Measurements from ENCODE around the gene PAK4.
A peak's percentile ranks its signal among the peaks of the same experiment; 100 is the strongest.
"Not testable (repeated sequence)": the region's sequence is repeated elsewhere in the genome, so short reads cannot be mapped to it uniquely, and the experiment has no call there.

The PAK4 gene

DNA sequence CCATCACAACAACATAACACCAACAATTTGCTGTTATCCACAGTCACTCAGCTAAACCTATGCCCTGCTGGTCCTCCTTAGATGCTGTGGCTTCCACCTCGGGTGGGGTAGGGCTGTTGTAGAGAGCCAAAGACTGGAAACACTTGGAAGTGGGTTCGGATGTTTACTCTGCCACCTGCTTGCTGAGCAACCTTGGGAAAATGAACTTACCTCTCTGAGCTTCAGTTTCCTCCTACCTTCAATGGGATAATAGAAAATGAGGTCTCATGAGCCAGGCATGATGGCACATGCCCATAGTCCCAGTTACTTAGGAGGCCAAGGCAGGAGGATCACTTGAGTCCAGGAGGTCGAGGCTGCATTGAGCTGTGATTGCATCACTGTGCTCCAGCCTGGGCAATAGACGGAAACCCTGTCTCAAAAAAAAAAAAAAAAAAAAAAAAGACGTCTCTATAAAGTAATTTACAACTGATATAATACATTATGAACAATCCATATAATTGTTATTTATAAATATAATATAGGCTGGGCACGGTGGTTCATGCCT is 81.8 kb downstream of the PAK4 start:
- DNase-seq (ENCODE audit: low spot score): no peak

DNA sequence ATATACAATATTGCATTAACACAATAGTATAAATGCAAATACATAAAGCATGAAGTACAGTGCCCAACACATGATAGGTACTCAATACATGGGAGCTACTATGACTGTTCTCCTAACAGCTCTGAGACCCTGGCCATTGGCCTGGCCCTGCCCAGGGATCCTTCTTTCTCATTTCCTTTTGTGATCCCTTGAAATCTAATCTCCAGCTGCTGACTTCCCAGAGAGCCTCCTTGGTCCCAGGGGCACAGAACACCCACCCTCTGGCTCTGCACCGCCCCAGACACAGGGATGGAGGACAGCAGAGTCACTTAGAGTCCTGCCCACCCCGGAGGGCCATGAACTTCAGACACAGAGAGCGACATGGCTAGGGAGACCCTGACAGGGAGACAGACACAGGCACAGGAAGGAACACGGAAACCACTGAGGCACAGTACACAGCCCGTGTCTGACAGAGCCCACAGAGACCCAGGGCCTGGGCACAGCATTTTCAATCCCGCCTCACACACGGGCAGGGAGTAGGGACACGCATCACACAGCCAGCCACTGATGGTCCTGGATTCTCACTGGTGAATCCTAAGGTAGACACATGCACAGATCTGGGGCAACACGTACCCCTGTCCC is 82.7 kb downstream of the PAK4 start:
- DNase-seq (ENCODE audit: low spot score): no peak

DNA sequence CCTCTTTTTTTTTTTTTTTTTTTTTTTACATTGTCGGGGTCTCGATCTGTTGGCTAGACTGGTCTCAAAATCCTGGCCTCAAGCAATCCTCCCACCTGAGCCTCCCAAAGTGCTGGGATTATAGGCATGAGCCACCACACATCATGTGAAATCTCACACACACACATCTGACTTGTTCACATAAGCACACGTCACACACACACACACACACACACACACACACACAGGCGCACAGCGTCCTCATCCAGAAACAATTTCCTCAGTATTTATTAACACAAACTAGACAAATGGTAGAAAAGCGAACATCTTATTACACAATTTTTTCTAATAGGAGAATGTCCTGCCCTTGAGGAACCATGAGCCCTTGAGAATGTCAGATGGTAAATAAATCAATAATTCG is 83.6 kb downstream of the PAK4 start:
- DNase-seq (ENCODE audit: low spot score): no peak

- DNase-seq (ENCODE audit: low spot score): no peak
Observed at GRCh38 chr19:39211731-39212374, 86.3 kb downstream of the PAK4 start.

GRCh38 chr19:39212375-39212742 is 86.8 kb downstream of the PAK4 start:
- DNase-seq (ENCODE audit: low spot score): no peak

DNA sequence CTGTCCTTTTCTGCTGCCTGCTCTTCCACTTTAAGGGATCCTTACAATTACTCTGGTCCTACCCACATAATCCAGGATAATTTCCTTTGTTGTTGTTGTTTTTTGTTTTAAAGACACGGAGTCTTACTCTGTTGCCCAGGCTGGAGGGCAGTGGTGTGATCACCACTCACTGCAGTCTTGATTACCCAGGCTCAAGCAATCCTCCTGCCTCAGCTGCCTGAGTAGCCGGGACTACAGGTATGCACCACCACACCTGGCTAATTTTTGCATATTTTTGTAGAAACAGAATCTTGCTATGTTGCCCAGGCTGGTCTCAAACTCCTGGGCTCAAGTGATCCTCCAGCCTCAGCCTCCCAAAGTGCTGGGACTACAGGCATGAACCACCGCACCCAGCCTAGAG is 89.7 kb downstream of the PAK4 start:
- DNase-seq (ENCODE audit: low spot score): not testable (repeated sequence)

DNA sequence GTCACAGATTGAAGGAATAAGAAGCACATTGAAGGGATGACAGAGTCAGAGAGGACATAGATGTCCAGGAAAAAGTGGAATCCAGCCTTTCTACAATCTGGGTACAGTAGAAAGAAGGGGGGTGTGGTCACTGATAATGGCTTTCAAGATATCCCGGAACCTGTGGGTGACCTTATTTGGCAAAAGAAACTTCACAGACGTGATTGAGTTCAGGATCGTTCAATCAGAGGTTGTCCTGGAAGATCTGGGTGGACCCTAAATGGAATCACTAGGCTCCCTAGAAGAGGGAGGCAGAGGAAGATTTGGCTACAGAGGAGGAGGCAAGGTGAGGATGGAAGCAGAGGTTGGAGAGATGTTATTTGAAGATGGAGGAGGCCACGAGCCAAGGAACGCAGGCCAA is 91.5 kb downstream of the PAK4 start:
- no peak for DNase-seq (ENCODE audit: low spot score)

- DNase-seq (ENCODE audit: low spot score): no peak
Observed at GRCh38 chr19:39218230-39219007, 92.8 kb downstream of the PAK4 start.

DNA sequence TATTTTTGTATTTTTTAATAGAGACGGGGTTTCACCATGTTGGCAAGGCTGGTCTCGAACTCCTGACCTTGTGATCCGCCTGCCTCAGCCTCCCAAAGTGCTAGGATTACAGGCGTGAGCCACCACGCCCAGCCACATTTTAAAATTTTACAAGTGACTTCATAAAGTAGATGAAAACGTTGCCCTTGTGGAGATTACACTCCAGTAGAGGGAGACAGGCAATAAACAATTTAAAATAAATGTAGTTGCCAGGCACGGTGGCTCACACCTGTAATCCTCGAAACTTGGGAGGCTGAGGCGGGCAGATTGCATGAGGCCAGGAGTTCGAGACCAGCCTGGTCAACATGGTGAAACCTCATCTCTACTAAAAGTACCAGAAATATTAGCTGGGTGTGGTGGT is 93.5 kb downstream of the PAK4 start:
- not testable (repeated sequence) for DNase-seq (ENCODE audit: low spot score)

GRCh38 chr19:39223703-39224279 is 98.2 kb downstream of the PAK4 start:
- DNase-seq (ENCODE audit: low spot score): peak; percentile 50

DNA sequence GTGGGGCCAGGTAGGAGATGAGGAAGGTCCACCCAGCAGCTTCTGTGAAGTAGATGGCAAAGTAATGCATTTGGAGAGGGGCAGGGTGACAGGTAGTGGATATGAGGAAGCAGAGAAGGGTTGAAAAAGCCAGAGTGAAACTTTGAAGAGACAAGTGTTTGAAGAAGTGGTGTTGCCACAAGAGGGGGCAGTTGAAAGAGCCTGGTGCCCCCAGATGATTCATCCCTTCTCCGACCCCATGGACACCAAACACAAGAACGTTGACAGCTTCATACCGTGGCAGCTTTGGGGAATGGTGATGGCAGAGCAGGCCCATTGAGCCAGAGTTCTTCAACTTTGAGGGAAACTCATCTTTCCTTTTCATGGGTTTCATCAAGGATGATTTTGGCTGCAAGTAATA is 99.3 kb downstream of the PAK4 start:
- no peak for DNase-seq (ENCODE audit: low spot score)

Data from SW480 (cell line).